HepG2 (cell line): ENCODE results near the gene CUL1. TPM values are rescaled to one million over a fixed set of nuclear protein-coding genes. Genes with fewer than 3 reads are reported as not detected.

Experiments
- ATAC-seq: fragments of 200-7000 bp; cut with Tn5 transposase; 3 replicates; pipeline ENCODE4 v1.9.1; 2020; ENCODE audit warnings: mild to moderate bottlenecking, moderate library complexity
- BruUV-seq: library from RNA; stranded (reverse); fragments of 400-500 nt; replicated peaks from 2 replicates; lab custom pipeline; 2021; lab: Mats Ljungman, UMichigan
- CTCF ChIA-PET: fragments of 300-600 bp; formaldehyde crosslinking; extraction: SDS; loops from one replicate; lab custom pipeline; 2021; ENCODE audit warnings: low total read pairs, inconsistent platforms, low intra/inter-chr PET ratio; lab: Yijun Ruan, JAX
- POLR2A ChIA-PET: fragments of 350-600 bp; sonication (Branson Sonifier 250); formaldehyde crosslinking; loops from one replicate; lab custom pipeline; 2020; ENCODE audit warnings: antibody characterized with exemption, inconsistent platforms; lab: Yijun Ruan, JAX
- DNase-seq: peaks from one replicate; pipeline ENCODE4 v3.0.0-alpha.2; 2015; ENCODE audit warnings: low spot score
- FAIRE-seq: peaks from 3 replicates; lab custom pipeline; 2011; peaks lifted over from hg19 to GRCh38; lab: Jason Lieb, UNC
- H2AFZ ChIP-seq: one replicate; pipeline ENCODE4 v1.6.1; 2011; ENCODE audit warnings: low read length, inconsistent platforms
- H3K27ac ChIP-seq: fragments of 300-600 bp; 3 replicates; pipeline ENCODE4 v1.8.0; 2011; ENCODE audit warnings: mixed run types, mild to moderate bottlenecking, mixed read lengths, low read length, inconsistent platforms; ENCODE audit not compliant: insufficient read depth; ENCODE audit errors: extremely low read length
- H3K27me3 ChIP-seq, 2 experiments: fragments of 200-600 bp in 1 of 2; 2 replicates in 1 of 2; 3 replicates in 1 of 2; pipeline versions ENCODE4 v1.6.0 to v1.8.0; 2011; ENCODE audit warnings: low read length in 2 of 2, mild to moderate bottlenecking in 2 of 2, moderate library complexity in 2 of 2, inconsistent platforms in 1 of 2; ENCODE audit not compliant: insufficient read depth in 2 of 2, control insufficient read depth in 1 of 2
- H3K36me3 ChIP-seq, 2 experiments: fragments of 200-600 bp in 1 of 2; replicated peaks in 1 of 2; 2 replicates in 1 of 2; 3 replicates in 1 of 2; pipeline versions ENCODE4 v1.5.1 to v1.8.0; 2011; ENCODE audit warnings: low read length in 2 of 2, inconsistent platforms in 1 of 2; ENCODE audit not compliant: insufficient read depth in 2 of 2, control insufficient read depth in 1 of 2
- H3K4me1 ChIP-seq: 2 replicates; pipeline ENCODE4 v1.5.1; 2012; ENCODE audit warnings: low read length, inconsistent platforms; ENCODE audit not compliant: insufficient read depth
- H3K4me2 ChIP-seq: 2 replicates; pipeline ENCODE4 v1.6.0; 2011; ENCODE audit warnings: low read depth, low read length, inconsistent platforms
- H3K4me3 ChIP-seq, 3 experiments: fragments of 200-600 bp in 1 of 3; sonication (generic), shearing (Covaris generic) in 1 of 3; replicated peaks in 1 of 3; 2 replicates each; pipeline ENCODE4 v1.5.1; 2011 to 2016; ENCODE audit warnings: low read length in 3 of 3, inconsistent platforms in 2 of 3, low read depth in 2 of 3, mild to moderate bottlenecking in 2 of 3, control low read depth in 1 of 3, mixed read lengths in 1 of 3; ENCODE audit not compliant: insufficient read depth in 1 of 3
- H3K79me2 ChIP-seq: one replicate; pipeline ENCODE4 v1.6.1; 2011; ENCODE audit warnings: low read length, inconsistent platforms; ENCODE audit not compliant: insufficient read depth
- H3K9ac ChIP-seq: 2 replicates; pipeline ENCODE4 v1.6.0; 2011; ENCODE audit warnings: mild to moderate bottlenecking, low read depth, low read length, inconsistent platforms; ENCODE audit not compliant: insufficient read depth
- H3K9me3 ChIP-seq: 2 replicates; pipeline ENCODE4 v1.5.1; 2012; ENCODE audit warnings: mild to moderate bottlenecking, low read length
- H4K20me1 ChIP-seq: 2 replicates; pipeline ENCODE4 v1.6.0; 2011; ENCODE audit warnings: inconsistent platforms, mild to moderate bottlenecking, low read length, moderate library complexity; ENCODE audit not compliant: insufficient read depth
- EEA1 ChIP-seq: sonication (generic); formaldehyde crosslinking; IDR thresholded peaks from 2 replicates; pipeline ENCODE4 v1.5.1; 2020; ENCODE audit warnings: mild to moderate bottlenecking, missing genetic modification reagents, borderline replicate concordance
- EP300 ChIP-seq, 3 experiments: sonication (generic) in 1 of 3; formaldehyde crosslinking in 1 of 3; IDR thresholded peaks; 2 replicates each; pipeline versions ENCODE4 v1.5.1 to v1.6.1; 2011 to 2020; ENCODE audit warnings: low read depth in 2 of 3, low read length in 2 of 3, borderline replicate concordance in 1 of 3, improper control_type of control experiment in 1 of 3, mild to moderate bottlenecking in 1 of 3, missing genetic modification reagents in 1 of 3, moderate library complexity in 1 of 3
- HNF4A ChIP-seq: sonication (generic); formaldehyde crosslinking; IDR thresholded peaks from 2 replicates; pipeline ENCODE4 v1.4.0; 2020; ENCODE audit warnings: missing genetic modification reagents
- HNF4G ChIP-seq, 2 experiments: sonication (generic) in 1 of 2; formaldehyde crosslinking in 1 of 2; IDR thresholded peaks; 2 replicates each; pipeline versions ENCODE4 v1.4.0 to v1.6.1; 2011 to 2020; ENCODE audit warnings: borderline replicate concordance in 2 of 2, low read depth in 2 of 2, mild to moderate bottlenecking in 2 of 2, low read length in 1 of 2, missing genetic modification reagents in 1 of 2, moderate library complexity in 1 of 2
- MLX ChIP-seq: IDR thresholded peaks from 2 replicates; pipeline ENCODE4 v1.6.1; 2016
- NCOR1 ChIP-seq: fragments of 200-600 bp; sonication (generic); IDR thresholded peaks from 2 replicates; pipeline ENCODE4 v1.7.0; 2017; ENCODE audit warnings: antibody characterized with exemption, low read length, borderline replicate concordance
- RBM22 ChIP-seq: fragments of 200-400 bp; formaldehyde crosslinking; optimal IDR thresholded peaks from 2 replicates; pipeline ENCODE3; 2017; ENCODE audit warnings: mild to moderate bottlenecking, low read length, moderate library complexity
- SOX13 ChIP-seq, 3 experiments: fragments of 450-650 bp in 1 of 3; sonication (generic) in 1 of 3; formaldehyde crosslinking in 1 of 3; IDR thresholded peaks in 2 of 3; conservative IDR thresholded peaks in 1 of 3; 2 replicates each; pipeline versions ENCODE4 v1.5.0 to v1.6.1; 2016 to 2020; ENCODE audit warnings: antibody characterized with exemption in 1 of 3, mild to moderate bottlenecking in 1 of 3, missing compliant biosample characterization in 1 of 3, missing genetic modification reagents in 1 of 3, moderate library complexity in 1 of 3
- TCF7L2 ChIP-seq: IDR thresholded peaks from 2 replicates; pipeline ENCODE4 v1.6.1; 2011; ENCODE audit warnings: mild to moderate bottlenecking, low read depth, low read length, moderate library complexity
- ZNF281 ChIP-seq: sonication (generic); formaldehyde crosslinking; IDR thresholded peaks from 2 replicates; pipeline ENCODE4 v1.4.0; 2020; ENCODE audit warnings: missing genetic modification reagents, borderline replicate concordance
- ZNF652 ChIP-seq: IDR thresholded peaks from 2 replicates; pipeline ENCODE4 v1.6.1; 2016; ENCODE audit warnings: low read depth, borderline replicate concordance
- WGBS: methylation state at CpG from one replicate; pipeline ENCODE4 v1.1.6; 2017; ENCODE audit warnings: low lambda C conversion rate; 5-methylcytosine and 5-hydroxymethylcytosine counted together
- in situ Hi-C: cut with HindIII; loops from 2 replicates; pipeline ENCODE4 v1.10.0; 2017; ENCODE audit warnings: low pct_unique_long_range_greater_than_20kb; ENCODE audit not compliant: extremely low pct_ligation_motif_present
- intact Hi-C: fragments of 100-400 bp; cut with micrococcal nuclease; formaldehyde crosslinking; loops from one replicate; pipeline ENCODE4 v1.10.0; 2022; ENCODE audit not compliant: unreplicated experiment
- polyA plus RNA-seq, 8 experiments: library from polyadenylated mRNA; depleted of rRNA in 3 of 8; stranded (reverse) in 7 of 8; unstranded in 1 of 8; fragments of >200 nt; fragmentation: Illumina TruSeq in 4 of 8; extraction: Trizol in 4 of 8; gene quantifications; 2 replicates each; pipeline versions ENCODE4 v1.2.1 to v1.2.3, GENCODE V29; 2011 to 2016; ENCODE audit warnings: low read depth in 4 of 8, missing spikeins in 1 of 8, mixed read lengths in 1 of 8; ENCODE audit not compliant: insufficient read depth in 1 of 8
- total RNA-seq, 5 experiments: library from RNA; depleted of rRNA; stranded (reverse); fragments of >200 nt; fragmentation: Illumina TruSeq; extraction: Trizol; gene quantifications; 2 replicates each; pipeline ENCODE4 v1.2.3, GENCODE V29; 2016; ENCODE audit warnings: low read depth in 1 of 5

CUL1 gene
- total and polyA plus RNA-seq, 2 of the 13 experiments (the other 11 are each of a cell fraction or from before 2014, with no cell fraction given), result 30.1 to 45.9 TPM

GRCh38 chr7:148704970-148705369 is 6.3 kb downstream of the CUL1 start:
- Histone ChIP-seq H3K36me3 (no peaks in the 10 kb centered on the region), H3K9me3 (no peaks in the 10 kb centered on the region), H3K4me1 (peaks cover 82% of the 10 kb centered on the region), H3K4me2 (0 out of 2 replicates have a peak overlapping the region, but pooled peaks have one; percentile 26), H3K4me3 (no peak overlapping the region), H2AFZ (no peak overlapping the region), H3K79me2 (peaks cover 98% of the 10 kb centered on the region), H4K20me1 (peaks cover 57% of the 10 kb centered on the region), H3K9ac (no peak overlapping the region), H3K27ac (no peak overlapping the region), H3K27me3 (no peaks in the 10 kb centered on the region)
- FAIRE-seq (no peak), DNase-seq (no peak), ATAC-seq (no peak)
- no TSS peak for BruUV-seq
- intact Hi-C loops (no loop called here), in situ Hi-C loops (loop anchor here (5.0 kb wide), 1 partner anchor 42 kb away; no protein-coding TSS in a partner anchor)
- peak; percentile 27; the same call in 1 of the 2 replicates for TF ChIP-seq ZNF652
- no peak for TF ChIP-seq EEA1
- 47% methylated on average over 3 of the region's 3 CpGs for WGBS
- POLR2A ChIA-PET, result no interaction called here
- CTCF ChIA-PET, result no interaction called here

- CTCF ChIA-PET, result no interaction called here
- Histone ChIP-seq H3K4me1 (peaks cover 72% of the 10 kb centered on the region), H3K4me3 (peak overlapping the region; percentile 14 to 30 (median 16); a peak in 3 of 6 replicates), H3K27me3 (no peaks in the 10 kb centered on the region; a peak in 1 of 5 replicates), H3K4me2 (peak overlapping the region; percentile 71), H3K9me3 (no peaks in the 10 kb centered on the region), H4K20me1 (peaks cover 51% of the 10 kb centered on the region), H3K27ac (peak overlapping the region; percentile 57), H2AFZ (no peak overlapping the region), H3K79me2 (peaks cover 96% of the 10 kb centered on the region), H3K36me3 (no peaks in the 10 kb centered on the region), H3K9ac (peak overlapping the region; percentile 23; the same call in 1 of the 2 replicates)
- peak; percentile 85 for ATAC-seq
- no TSS peak for BruUV-seq
- in situ Hi-C loops, result no loop called here
- peak; percentile 60 for FAIRE-seq
- intact Hi-C loops, result loop anchor here (2.0 kb wide), 1 partner anchor 16 kb away; no protein-coding TSS in a partner anchor
- WGBS, result 13% methylated on average over 5 of the region's 5 CpGs
- POLR2A ChIA-PET, result interaction anchor here (1.0 kb wide), 1 partner anchor 16 kb away, joined by 3 read pairs; no protein-coding TSS in a partner anchor
- peak; percentile 81 for DNase-seq
- no peak for TF ChIP-seq TCF7L2
- peak; percentile 25 for TF ChIP-seq RBM22
- peak; percentile 45; the same call in 1 of the 2 replicates for TF ChIP-seq HNF4G (IDR thresholded peaks at IDR 0.05; ENCODE audit: borderline replicate concordance, low read depth, low read length)
- TF ChIP-seq HNF4G (CRISPR knock-in tag; IDR thresholded peaks at IDR 0.05; ENCODE audit: borderline replicate concordance, low read depth), result no peak
- TF ChIP-seq EP300 (IDR thresholded peaks at IDR 0.05; ENCODE audit: low read depth in 2 of 2, low read length in 2 of 2), result 0 out of 4 replicates have a peak, but pooled peaks of 1 of the 2 experiments have one; percentile 12
- TF ChIP-seq EP300 (CRISPR knock-in tag; IDR thresholded peaks at IDR 0.05; ENCODE audit: borderline replicate concordance), result no peak
- peak; percentile 79; the same call in 1 of the 2 replicates for TF ChIP-seq ZNF281 (CRISPR knock-in tag)
- TF ChIP-seq MLX (CRISPR knock-in tag), result no peak
- TF ChIP-seq HNF4A, result peak; percentile 61
- no peak for TF ChIP-seq SOX13 (IDR thresholded peaks at IDR 0.05)
- TF ChIP-seq SOX13 (CRISPR knock-in tag; conservative IDR thresholded peaks at IDR 0.05 in 1 of 2, IDR thresholded peaks at IDR 0.05 in 1 of 2), result peak in 1 of 2 experiments; percentile 42; a peak in 1 of 4 replicates
- TF ChIP-seq NCOR1, result peak; percentile 41; the same call in 1 of the 2 replicates
Measured at GRCh38 chr7:148706368-148706767, 7.7 kb downstream of the CUL1 start.
